MG63 (cell line): ENCODE data around the gene CORO6. TPM values are rescaled to one million over a fixed set of nuclear protein-coding genes. Genes with fewer than 3 reads are reported as not detected.

Experiments used
- DNase-seq: peaks from one replicate; pipeline ENCODE4 v3.0.0-alpha.2; 2020
- H3K27me3 ChIP-seq: fragments of 250-450 bp; sonication (Bioruptor Pico); 2 replicates; pipeline ENCODE4 v1.5.1; 2020; ENCODE audit warnings: mild to moderate bottlenecking, moderate library complexity
- H3K36me3 ChIP-seq: fragments of 250-450 bp; sonication (Bioruptor Pico); 2 replicates; pipeline ENCODE4 v1.5.1; 2020; ENCODE audit warnings: mild to moderate bottlenecking, moderate library complexity
- H3K4me3 ChIP-seq: fragments of 250-450 bp; sonication (Bioruptor Pico); 2 replicates; pipeline ENCODE4 v1.5.1; 2020; ENCODE audit warnings: mild to moderate bottlenecking, moderate library complexity
- H3K9me3 ChIP-seq: fragments of 250-450 bp; sonication (Bioruptor Pico); 2 replicates; pipeline ENCODE4 v1.5.1; 2020; ENCODE audit warnings: mild to moderate bottlenecking, moderate library complexity
- total RNA-seq: library from RNA; depleted of rRNA; stranded (reverse); fragments of >200 nt; shearing (Covaris generic); gene quantifications from 2 replicates; pipeline ENCODE4 v1.2.3, GENCODE V29; 2014; ENCODE audit warnings: low replicate concordance

CORO6 gene
- total RNA-seq, 1 experiment from 2014 or later = 1.2 TPM

DNA sequence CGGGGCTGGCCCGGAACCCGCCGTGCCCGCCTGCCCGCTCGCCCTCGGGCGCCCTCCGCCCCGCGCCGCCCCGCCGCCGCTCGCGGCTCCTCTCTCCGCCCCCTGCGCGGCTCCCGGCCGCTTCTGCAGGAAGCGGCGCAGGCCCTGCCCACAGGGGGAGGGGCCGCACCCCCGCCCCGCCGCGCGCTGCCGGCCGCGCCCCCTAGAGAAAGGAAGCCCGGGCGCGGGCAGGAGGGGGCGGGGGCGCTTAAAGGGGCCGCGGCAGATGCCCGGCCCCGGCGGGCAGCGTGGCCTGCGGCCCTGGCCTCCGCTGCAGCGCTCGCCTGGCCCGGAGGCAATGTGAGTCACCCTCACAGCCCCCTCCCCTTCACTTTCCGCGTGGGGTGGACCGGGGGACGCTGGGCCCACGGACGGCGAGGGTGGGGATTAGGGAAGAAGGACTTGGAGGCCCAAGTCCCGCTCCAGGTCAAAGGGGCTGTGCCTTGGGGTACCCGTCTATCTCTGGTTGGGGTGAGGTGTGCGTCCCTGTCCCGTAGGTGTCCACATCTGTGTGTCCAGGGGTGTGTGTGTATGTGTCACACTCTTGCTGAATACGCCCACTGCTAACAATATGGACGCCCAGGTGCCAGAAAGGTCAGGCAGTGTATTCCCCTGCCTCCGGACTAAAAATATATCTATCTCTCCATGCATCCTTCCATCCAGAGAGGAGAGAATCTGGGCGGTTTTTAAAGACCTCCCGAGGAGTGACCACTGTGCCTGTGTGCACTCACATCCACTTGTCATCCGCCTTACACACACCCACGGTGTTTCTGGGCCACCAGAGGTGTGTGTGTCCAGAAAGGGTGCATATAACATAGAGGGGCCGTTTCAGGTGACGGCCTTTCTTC lies 32.9 kb downstream of the CORO6 start, which contains the start of gene GIT1:
Gene GIT1 (minus strand): TSS at position 125 of the 887 bp plus-strand sequence. CDS start 270 bp downstream, outside the sequence.
- DNase-seq = peak; percentile 91
- Histone ChIP-seq H3K9me3 (no peaks in the 10 kb centered on the region), H3K27me3 (no peaks in the 10 kb centered on the region), H3K4me3 (peak within 1 kb of the TSS; percentile 94), H3K36me3 (0 out of 2 replicates have a peak, but pooled peaks cover 9% of the 10 kb centered on the region)

DNA sequence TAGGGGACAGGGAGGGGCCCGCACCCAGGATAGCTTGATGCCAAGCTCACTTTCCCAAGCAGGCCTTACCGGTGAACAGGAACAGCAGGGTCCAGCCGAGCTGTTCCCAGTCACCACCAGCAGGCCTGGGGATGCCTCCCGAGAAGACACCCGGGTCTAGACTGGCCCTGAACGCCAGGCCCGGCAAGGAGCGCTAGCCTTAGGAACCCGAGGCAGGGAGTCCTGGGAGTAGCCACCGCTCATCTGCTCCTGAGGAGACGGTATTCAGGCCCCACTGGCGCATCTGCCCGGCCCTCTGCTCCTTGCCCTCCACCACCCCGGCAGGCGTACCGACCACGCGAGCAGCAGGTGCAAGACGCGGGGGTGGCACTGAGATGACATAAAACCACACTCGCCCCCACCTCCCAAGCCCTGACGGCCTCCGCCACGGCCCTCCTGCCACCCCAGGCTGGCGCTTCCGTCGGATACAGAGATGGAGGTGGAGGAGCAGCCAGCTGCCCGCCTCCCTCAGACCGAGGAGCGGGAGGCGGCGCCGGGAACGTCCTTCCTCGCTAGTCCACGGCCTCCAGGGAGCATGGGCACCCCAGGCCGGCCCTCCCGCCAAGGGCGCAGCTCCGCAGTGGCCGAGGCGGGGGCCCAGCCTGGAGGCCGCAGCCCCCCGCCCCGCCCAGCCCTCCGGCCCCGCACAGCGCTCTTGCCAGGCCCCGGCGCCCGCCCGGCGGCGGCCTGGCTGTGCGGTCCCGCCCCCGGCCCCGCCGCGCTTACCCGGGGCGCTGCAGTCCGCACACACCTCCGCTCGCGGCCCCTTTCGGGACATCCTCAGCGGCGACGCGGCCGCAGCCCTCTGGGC lies 33.9 kb downstream of the CORO6 start:
- H3K4me3 ChIP-seq = peak overlapping the region; percentile 94
- no peaks in the 10 kb centered on the region for H3K9me3 ChIP-seq
- DNase-seq = peak; percentile 41
- H3K27me3 ChIP-seq = no peaks in the 10 kb centered on the region
- peaks cover 12% of the 10 kb centered on the region; the same call in 1 of the 2 replicates for H3K36me3 ChIP-seq

DNA sequence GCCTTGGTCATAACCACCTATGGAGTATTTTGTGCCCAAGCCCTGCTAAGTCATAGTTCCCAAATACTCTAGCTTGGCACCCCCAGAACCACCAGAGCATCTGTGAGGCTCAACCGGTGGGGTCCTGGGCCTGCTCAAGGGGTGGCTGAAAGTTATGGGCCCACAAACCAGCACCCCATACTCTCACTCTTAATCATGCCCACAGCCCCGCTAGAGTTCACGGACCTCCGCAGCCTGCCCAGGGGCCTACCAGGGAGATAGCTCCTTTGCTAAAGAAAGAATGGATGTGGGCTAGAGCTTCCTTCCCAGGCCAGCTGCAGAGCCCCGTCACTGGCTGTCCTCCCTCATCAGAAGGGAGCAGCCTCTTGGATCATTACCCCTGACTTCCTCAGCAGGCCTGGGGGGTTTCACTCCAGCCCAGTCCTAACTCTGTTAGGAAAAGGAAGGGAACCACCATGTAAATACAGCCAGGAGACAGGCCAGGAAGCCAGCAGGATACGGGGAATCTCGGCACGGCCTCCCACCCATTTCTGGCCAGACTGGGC lies 34.6 kb downstream of the CORO6 start:
- Histone ChIP-seq H3K27me3 (no peaks in the 10 kb centered on the region), H3K36me3 (peaks cover 18% of the 10 kb centered on the region; the same call in 1 of the 2 replicates), H3K4me3 (peak overlapping the region; percentile 94), H3K9me3 (no peaks in the 10 kb centered on the region)
- DNase-seq = no peak

DNA sequence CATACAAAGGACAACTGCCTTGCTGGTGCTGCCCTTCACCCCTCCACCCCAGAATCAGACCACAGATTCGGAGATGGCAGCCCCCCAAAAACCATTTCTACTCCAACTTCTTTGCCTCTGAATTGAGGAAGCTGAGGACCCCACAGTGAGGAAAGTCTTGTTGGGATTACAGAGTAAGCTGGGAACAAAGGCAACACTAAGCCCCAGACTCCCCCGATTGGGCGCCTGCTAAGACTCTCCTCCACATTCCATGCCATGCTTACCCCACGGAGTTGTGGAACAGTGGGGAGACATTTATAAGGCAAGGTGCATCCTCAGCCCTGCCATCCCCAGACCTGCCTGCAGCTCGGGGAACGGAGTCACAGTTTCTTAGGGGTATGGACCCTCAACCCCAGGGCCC lies 35.1 kb downstream of the CORO6 start:
- Histone ChIP-seq H3K27me3 (no peaks in the 10 kb centered on the region), H3K4me3 (peak overlapping the region; percentile 94), H3K9me3 (no peaks in the 10 kb centered on the region), H3K36me3 (peaks cover 18% of the 10 kb centered on the region; the same call in 1 of the 2 replicates)
- no peak for DNase-seq

DNA sequence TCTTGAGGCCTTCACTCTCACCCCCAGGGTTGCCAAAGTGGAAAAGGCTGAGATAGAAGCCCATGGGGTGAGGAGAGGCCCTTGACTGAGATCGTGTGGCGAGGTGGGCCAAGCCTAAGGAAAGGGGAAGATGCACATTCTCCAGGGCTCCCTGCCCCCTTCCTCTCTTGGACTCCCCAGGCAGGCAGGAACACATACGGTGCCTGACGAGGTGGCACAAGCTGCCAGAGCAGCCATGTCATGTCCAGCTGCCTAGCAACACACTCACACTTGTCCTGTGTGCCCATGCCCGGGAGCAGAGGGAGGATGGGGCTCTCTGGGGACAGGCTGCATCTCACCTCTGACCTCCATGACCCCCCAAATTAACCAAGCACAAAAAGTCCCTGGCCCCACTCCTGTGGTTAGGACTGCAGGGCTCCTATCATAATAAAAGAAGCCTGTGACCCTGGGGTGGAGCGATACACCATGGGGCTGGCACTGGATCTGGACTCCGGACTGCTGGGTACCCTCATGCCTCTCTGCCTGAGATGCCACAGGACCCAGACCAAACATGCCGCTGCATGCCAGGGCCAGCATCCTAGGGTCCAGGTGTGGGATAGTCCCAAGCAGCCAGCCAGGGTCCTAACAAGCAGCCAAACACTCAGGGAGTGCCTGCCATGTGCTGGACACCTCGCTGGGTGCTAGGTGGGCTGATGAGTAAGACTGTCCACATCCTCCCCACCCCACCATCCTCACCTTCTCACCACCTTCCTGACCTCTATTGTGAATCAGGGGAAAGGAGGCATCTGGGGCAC lies 35.8 kb downstream of the CORO6 start:
- Histone ChIP-seq H3K9me3 (no peaks in the 10 kb centered on the region), H3K36me3 (peaks cover 25% of the 10 kb centered on the region), H3K27me3 (no peaks in the 10 kb centered on the region), H3K4me3 (no peak overlapping the region; the same call in 1 of the 2 replicates)
- DNase-seq = no peak

DNA sequence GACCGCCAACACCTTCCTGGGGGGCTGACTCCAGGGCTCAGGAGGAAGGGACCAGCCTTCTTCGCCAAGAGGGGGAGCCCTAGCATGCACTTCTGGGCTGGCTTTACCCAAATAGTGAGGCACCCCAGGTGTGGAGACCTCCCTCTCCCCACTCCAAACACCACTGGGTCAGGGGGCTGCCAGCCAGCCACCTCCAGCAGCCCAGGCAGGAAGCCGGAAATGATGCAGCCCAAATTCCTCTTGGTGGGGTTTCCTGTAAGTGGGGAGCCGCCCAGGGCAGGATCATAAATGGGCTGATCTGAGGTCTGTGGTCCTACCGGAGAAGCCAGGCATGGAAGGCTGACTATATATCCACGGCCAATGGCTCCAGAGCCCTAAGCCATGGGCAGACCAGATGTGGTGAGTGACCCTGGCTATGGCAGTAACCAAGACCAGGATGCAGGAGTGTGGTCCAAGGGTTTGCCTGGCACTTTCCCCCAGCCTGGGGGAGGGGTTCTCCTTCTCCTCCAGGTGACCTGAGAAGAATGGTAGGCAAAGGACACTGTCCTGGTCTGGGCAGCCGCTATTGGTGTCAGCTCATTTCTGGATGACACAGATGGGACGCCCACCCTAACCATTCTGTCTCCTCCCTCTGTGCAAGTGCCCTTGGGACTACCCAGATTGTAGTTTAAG lies 37.5 kb downstream of the CORO6 start:
- no peaks in the 10 kb centered on the region for H3K27me3 ChIP-seq
- no peak for DNase-seq
- no peak overlapping the region for H3K4me3 ChIP-seq
- peaks cover 39% of the 10 kb centered on the region for H3K36me3 ChIP-seq
- no peaks in the 10 kb centered on the region for H3K9me3 ChIP-seq

DNA sequence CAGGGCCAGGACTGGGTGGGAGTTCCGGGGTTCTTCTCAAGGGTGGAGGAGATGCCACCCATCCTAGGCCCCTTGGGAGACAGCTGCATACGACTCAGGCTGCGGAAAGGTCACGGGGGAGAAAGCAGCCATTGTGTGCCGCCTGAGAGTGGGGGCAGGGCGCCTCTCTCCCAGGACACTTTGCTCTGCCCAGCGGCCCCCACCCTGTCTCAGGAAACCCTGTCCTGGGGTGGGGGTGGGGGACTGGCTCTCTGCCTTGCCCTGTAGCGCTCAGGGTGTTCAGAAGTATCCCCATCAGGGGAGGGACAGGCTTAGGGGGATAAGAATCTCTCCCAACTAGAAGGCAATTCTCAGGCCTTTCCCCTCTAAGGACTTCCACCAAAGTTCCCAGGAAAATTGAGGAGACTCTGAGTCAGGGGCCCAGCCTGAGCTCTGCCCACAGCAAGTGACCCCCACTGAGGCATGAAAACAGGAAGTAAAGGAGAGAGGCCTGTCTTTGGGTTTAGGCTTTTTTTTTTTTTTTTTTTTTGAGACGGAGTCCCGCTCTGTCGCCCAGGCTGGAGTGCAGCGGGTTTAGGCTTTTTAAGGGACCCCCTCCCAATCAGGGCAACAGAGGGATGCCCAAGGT lies 38.1 kb downstream of the CORO6 start:
- Histone ChIP-seq H3K27me3 (no peaks in the 10 kb centered on the region), H3K36me3 (peaks cover 46% of the 10 kb centered on the region), H3K4me3 (no peak overlapping the region), H3K9me3 (no peaks in the 10 kb centered on the region)
- no peak for DNase-seq

DNA sequence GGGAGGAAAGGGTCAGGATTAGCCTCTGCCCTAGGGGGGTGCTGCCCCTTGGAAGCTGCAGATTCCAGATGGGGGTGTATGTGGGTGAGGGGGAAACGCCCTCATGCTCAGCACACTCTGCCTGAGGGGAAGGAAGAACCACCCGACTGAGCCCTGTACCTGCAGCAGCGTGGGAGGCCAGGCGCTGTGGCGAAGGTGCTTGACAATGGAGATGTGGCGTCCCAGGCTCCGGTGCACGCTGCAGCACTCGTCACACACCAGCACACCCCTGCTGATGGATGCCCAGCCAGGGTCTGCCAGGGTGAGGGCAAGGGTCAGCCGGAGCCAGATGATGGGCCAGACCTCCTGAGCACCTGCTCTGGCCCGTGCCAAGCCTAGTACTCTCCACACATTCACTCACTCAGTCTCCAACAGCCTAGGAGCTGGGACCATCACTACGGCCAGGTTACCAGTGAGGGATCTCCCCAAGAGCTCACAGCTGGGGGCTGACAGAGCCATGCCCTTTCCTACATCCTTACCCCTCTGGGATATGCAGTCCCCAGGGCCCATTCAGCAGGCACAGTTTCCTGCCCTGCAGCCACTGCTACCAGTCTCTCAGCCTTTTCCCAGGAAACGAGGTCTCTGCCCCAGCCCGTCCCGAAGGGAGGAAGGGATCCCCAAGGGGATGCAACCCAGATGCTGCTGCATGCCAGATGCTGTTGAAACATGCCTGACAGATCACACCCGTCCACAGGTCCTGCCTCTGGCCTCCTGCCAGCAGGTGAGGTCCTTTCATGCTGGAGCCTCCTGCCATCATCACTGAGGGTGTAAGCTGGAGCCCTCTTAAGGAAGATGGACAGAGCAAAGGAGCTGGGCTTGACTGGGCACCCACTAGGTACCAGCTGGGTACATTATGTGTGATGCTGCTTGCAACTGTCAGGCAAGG lies 39.1 kb downstream of the CORO6 start:
- Histone ChIP-seq H3K27me3 (no peaks in the 10 kb centered on the region), H3K4me3 (no peak overlapping the region), H3K9me3 (no peaks in the 10 kb centered on the region), H3K36me3 (peaks cover 54% of the 10 kb centered on the region)
- no peak for DNase-seq

DNA sequence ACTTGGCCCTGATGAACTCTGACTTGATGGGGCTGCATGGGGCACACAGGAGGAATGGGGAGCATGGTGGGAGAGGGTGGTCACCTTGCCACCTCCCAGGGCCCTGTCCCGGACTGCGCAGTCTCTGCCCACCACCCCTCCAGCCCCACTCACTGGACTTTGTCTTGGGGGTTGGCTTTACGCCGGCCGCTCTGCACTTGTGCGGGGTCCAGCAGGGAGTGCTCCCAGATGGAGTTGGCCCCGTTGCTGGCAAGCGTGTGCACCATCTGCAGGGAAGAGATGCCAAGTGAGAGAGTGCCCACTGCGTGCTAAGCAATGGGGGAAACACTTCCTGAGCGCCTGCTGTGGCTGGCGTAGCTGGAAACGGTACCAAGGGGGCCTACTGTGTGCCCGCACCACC lies 39.9 kb downstream of the CORO6 start:
- H3K27me3 ChIP-seq = no peaks in the 10 kb centered on the region
- DNase-seq = no peak
- H3K36me3 ChIP-seq = peaks cover 61% of the 10 kb centered on the region
- H3K9me3 ChIP-seq = no peaks in the 10 kb centered on the region
- H3K4me3 ChIP-seq = no peak overlapping the region

DNA sequence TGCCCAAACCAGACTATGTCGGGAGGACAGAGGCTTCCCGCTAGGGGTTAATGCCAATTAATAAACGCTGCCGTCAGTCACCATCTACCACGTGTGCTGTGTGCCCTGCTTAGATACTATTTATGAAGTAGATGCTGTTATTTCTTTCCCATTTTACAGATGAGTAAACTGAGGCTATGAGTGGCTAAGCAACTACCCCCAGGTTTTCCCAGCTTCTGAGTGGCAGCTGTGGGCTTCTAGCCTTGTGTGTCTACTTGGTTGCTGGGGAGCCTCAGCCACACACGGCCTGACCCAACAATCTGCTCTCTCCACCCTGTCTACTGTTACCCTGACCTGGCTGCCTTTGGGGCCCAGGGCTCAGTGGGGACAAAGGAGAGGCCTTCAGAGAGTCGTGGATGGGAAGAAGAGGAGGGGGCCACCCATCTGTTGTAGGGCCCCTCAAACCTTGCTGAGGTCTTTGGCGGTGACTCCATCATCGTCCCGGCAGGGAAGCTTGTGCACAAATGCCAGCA lies 40.4 kb downstream of the CORO6 start:
- H3K27me3 ChIP-seq = no peaks in the 10 kb centered on the region
- H3K4me3 ChIP-seq = no peak overlapping the region
- no peak for DNase-seq
- H3K36me3 ChIP-seq = peaks cover 63% of the 10 kb centered on the region
- H3K9me3 ChIP-seq = no peaks in the 10 kb centered on the region

DNA sequence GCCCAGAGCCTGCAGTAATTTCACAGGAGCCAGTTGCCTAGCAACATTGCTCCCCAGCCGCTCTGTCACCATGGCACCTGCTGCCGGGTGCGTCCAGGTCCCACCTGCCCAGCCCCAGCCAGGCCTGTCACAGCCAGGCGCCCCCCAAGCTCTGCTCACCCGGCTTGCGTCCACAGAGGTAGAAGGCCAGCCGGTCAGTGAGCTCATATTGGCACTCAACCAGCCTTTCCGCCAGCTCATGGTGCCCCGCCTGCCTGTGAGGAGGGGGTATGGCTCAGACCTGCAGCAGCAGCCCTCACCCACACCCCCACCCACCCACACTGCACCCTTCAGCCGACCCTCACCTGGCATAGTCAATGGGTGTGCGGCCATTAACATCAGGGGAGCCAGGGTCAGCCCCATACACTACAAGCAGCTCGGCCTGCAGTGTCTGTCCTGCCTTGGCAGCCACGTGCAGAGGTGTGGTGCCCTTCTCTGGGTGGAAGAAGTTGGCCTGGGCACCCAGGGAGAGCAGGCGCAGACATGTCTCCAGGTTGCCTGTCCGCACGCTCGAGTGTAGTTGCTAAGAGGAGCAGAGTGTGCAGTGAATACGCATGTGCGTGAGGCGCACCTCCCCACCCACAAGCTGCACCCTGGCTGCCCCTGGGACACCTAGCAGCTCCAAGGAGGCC lies 41.0 kb downstream of the CORO6 start:
- Histone ChIP-seq H3K36me3 (peaks cover 68% of the 10 kb centered on the region), H3K27me3 (no peaks in the 10 kb centered on the region), H3K4me3 (no peak overlapping the region), H3K9me3 (no peaks in the 10 kb centered on the region)
- no peak for DNase-seq

DNA sequence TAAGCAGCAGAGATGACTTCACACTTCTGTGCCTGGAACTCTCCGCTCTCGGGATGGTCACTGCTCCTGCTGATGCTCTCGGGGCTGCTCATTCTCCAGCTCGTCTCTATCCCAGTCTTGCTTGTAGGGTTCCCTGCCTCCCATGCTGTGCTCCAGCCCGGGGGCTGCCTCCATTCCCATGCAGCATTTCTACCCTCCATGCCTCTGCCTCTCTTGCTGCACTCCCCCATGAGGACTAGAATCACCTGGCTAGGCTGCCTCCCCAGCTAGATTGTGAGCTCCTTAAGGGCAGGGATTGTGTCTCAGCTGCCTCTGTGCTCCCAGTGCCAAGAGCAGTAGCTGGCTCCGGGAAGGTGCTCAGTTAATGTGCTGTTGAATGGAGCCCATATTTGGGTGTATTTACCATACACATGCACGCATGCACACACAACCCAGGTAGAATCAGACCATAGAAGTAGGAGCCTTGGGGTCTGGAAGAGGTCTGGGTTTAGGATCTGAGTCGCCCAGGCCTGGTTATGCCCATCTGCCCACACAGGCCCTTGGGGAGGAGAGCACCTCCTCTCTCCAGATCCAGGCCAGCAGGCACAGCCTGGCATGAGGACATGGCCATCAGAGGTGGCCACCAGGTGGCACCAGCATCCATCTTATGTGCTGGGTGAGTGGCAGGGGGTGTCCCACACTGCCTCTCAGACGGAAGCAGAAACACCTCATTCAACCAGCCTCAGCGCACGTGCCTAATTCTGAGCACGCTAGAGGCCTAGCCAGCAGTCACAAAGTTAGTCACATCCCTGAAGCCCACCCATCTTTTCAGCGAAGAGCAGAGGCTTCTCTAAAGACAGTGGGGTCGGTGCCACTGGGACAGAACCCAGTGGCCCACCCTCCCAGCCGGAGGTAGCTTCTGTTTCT lies 42.6 kb downstream of the CORO6 start:
- Histone ChIP-seq H3K27me3 (no peaks in the 10 kb centered on the region), H3K36me3 (peaks cover 79% of the 10 kb centered on the region), H3K9me3 (no peaks in the 10 kb centered on the region), H3K4me3 (no peak overlapping the region)
- peak; percentile 77 for DNase-seq
